ENCODE measurements around the gene SRSF3.

DNA sequence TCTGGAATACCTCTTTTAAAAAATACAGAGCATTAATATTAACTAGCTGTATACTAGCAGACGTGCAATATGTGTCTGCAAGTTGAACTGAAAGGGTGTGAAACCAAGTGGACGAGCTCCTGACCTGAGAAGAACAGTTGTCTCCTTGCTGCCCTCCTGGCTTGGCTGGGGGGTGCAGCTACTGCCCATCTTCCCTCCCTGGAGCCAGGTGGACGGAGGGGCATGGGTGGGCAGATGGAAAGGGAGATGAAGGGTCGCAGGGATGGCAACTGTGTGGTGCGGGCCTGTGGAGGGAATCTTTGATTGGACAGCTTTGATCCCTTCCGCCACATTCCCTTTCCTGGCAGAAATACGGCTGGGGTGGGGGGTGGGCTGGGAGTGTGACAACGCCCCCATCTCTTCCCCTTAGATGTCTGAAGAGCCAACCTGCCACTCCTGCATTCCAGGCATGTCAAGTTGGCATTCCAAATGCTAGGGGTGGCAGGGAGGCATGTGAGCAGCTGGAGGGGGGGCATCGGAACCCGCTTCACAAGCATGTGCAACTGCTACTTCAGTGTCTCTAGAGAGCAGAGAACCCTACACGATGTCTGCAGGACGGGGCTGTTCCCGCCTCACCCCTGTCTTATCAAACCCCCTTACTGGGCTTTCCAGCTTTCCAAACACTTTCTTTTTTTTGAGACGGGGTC lies 37.3 kb downstream of the SRSF3 start:
- TF ChIP-seq, protein P1, sequence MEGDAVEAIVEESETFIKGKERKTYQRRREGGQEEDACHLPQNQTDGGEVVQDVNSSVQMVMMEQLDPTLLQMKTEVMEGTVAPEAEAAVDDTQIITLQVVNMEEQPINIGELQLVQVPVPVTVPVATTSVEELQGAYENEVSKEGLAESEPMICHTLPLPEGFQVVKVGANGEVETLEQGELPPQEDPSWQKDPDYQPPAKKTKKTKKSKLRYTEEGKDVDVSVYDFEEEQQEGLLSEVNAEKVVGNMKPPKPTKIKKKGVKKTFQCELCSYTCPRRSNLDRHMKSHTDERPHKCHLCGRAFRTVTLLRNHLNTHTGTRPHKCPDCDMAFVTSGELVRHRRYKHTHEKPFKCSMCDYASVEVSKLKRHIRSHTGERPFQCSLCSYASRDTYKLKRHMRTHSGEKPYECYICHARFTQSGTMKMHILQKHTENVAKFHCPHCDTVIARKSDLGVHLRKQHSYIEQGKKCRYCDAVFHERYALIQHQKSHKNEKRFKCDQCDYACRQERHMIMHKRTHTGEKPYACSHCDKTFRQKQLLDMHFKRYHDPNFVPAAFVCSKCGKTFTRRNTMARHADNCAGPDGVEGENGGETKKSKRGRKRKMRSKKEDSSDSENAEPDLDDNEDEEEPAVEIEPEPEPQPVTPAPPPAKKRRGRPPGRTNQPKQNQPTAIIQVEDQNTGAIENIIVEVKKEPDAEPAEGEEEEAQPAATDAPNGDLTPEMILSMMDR (IDR thresholded peaks at IDR 0.05) = no peak
- TF ChIP-seq POLR2A (IDR thresholded peaks at IDR 0.05) = no peak
